ENCODE results near the gene CFAP99.
A peak's percentile ranks its signal among the peaks of the same experiment; 100 is the strongest.

Gene CFAP99

DNA sequence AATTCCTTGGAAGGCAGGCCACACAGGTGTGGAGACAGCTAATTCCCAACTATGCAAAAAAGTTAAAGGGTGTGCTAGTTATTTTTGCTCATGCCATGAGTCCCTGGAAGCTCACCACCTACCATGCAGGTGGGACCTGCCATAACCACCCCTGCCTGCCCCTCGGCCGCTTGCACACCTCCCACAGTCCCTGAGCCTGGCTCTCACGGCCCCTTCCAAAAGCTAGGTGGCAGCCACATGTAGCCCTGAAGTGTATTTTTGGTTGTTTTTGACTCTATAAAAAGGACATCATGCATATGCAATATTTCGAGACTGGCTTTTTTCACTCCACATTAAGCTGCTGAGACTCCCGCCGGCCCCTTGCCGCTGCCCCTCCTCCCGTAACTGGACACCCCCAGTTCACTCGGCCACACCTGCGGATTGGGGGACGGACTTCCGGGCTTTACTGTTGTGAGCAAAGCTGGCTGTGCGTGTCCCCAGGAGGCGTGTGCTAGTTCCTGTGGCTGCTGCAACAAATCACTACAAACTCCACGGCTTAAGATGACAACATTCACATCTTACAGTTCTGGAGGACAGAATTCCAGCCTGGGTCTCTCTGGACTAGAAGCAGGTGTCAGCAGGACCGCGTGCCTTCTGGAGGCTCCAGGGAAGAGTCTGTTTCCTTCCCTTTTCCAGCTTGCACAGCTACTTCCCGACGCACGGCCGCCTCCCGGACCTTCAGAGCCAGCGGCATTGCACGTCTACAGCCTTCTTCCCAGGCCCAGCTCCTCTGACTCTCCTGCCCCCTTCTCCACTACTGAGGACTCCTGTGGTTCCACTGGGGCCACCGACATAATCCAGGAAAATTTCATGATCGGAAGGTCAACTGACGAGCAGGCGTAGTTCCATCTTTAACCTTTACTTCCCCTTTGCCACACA lies 25.1 kb upstream of the CFAP99 start:
- no peak for DNase-seq

DNA sequence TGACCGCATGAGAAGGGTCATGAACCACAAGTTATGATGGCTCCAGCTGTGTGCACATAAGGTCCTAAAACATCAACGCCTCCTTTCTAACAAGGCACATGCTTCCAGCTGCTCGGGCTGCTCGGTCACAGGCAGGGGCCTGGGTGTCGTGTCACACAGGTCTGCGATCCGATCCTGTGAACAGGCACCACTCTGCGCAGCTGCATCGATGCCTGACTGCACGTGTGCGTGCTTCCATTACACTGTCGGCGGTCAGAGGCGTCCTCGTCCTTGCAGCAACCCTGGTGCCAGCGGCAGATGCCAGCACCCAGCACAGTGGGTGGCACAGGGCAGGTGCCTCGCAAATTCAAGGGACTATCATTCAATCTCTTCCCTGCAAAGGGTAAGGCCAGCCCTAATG lies 24.2 kb upstream of the CFAP99 start:
- DNase-seq, result no peak

DNA sequence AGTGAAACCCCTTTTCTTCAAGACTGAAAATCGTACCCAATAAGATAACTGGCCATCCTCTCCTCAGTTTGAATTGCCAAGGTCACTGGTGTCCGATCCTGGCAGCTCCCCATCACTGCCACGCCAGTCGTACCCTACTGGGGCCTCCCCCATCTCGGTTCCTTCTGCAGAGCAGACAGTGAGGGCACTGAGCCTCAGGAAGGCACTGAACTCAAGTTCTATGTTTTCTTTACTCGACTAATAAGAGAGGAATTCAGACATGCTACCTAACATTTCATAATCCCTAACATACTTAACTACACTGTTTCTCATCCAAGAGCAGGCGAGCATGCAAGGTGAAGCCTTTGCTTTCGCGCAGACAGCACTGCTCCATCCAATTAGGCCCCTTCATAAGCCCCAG lies 23.7 kb upstream of the CFAP99 start:
- DNase-seq, result no peak

DNA sequence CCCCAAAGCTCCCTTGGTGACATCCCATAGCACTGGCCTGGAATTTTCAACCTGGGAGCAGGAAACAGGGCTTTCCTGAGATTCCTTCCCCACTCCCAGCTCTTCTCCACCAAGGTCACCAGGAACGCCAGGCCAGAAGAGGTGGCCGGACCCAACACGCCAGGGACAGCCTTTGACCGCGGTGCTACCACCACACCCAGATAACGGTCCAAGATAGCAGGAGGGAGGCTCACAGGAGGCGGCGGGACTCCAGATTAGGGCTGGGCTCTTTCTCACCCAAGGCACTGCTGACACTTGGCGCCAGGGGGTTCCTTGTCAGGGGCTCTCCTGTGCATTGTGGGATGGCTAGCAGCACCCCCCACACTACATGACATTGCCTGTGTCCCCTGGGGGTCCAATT lies 23.2 kb upstream of the CFAP99 start:
- DNase-seq, result no peak

DNA sequence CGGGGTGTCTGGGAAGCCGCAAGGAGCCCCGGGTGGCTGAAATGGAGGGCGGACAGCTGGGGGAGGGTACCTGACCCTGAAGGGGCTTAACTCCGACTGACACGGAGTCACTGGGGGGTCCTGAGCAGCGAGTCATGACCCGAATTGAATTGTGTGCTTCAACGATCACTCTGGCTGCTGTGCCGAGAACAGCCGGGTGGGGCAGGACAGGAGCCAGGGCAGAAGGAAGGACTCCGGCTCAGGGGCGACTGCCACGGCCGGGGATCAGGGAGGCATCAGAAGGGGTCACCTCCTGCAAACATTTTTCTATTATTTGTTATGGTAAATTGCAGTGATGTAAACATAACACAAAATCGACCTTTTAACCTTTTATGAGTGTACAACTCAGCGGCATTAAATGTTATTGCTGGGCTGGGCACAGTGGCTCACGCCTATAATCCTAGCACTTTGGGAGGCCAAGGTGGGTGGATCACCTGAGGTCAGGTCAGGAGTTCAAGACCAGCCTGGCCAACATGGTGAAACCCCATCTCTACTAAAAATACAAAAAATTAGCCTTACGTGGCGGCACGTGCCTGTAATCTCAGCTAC lies 21.9 kb upstream of the CFAP99 start:
- DNase-seq, result no peak

DNA sequence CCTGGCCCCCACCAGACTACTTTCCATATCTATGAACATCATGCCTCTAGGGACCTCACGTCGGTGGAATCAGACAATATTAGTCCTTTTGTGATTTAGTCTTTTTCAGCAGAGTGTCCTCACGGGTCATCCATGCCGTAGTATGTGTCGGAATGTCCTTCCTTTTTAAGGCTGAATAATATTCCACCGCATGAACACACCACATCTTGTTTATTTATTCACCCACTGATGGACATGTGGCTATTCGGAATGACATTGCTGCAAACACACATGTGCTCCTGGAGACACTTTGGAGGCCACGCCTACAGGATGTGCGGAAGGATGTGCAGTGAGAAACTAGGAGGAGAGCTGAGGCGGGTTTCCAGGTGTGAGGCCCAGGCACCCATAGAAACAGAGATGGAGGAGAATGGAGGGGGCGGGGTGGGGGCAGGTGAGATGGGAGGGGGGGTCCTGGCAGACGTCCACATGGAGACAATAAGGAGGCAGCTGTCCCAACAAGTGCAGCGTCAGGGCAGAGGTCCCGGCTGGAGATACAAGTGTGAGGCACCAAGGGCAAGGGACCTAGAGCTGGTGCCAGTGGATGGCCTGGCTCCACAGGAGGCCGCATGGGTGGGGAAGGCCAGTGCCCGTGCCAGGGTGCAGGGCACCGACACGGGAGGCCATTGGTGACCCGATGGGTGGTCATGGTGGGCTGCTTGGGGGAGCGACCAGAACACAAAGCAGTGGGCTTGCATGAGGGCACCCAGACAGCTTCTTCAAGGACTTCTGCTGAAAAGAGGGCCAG lies 21.0 kb upstream of the CFAP99 start:
- DNase-seq, result no peak

DNA sequence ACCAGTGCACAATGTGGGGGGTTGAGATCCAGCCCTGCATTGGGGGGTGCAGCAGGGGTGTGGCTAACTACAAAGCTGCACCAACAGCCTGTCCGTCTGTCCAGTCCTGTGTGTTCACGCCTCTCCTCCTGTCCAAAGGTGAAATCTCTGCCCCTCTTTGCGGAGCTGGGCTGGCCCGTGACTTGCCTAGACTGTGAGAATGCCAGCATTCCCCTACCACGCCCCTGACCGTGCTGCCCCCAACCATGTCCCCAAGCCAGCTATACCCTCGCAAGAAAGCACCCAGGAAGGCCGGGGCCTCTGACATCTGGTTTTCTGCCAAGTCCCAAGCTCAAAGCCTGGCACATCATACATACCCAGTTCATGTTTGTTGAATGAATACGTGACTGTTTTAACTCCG lies 19.5 kb upstream of the CFAP99 start:
- DNase-seq, result no peak

DNA sequence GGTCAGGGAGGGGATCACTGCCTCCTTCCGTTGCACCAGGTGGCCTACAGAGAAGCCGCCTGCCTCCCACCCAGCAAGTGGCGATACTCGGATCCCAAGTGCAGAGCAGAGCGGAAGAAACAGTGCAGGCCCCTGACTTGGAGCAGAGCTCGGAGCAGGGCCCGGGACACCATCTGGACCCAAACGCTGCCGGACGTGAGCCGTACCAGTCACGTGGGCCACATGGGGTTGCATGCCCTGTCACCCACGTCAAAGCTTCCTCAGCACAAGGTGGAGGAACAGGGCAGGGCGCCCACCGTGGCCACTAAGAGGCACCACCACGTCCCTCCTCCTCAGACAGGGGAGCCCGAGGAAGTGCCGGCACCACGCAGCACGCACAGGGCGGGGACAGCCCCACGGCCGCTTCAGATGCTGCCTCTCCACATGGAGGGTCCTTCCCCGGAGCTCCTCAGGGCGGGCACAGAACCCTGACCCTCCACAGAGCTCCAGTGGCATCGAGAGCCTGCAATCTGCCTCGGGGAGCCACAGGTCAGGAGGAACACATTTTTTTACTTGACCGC lies 19.0 kb upstream of the CFAP99 start:
- no peak for DNase-seq

DNA sequence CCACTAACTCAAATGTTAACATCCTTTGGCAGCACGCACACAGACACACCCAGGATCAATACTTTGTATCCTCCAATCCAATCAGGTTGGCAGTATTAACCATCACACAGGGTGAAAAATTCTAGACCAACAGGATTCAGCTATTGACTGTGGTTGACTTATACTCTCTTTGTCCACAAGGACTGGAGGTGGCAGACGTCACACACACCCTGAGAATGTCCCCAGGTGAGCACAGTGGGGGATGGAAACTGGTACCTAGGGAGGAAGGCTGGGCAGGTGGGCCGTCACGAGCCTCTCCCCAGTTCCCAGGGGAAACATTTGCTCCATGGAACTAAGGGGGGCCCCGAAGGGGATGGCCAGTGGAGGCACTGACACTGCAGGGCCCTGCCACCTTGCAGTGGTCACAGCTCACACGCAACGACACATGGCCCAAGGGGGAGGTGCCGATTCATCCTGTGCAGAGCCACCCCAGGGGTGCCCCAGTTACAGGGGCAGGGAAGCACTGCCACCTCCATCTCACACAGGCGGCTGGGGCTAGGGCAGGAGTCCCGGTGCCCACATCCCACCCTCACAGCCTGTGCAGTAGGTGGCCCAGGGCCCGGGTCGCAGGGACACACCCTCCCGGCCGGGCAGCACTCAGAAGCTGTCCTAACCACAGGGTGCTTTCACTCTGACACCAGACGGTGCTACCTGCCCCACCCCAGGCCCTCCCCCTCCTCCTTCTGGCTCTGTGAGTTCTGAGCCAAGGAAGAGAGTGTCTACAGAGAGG lies 17.7 kb upstream of the CFAP99 start:
- DNase-seq, result no peak

DNA sequence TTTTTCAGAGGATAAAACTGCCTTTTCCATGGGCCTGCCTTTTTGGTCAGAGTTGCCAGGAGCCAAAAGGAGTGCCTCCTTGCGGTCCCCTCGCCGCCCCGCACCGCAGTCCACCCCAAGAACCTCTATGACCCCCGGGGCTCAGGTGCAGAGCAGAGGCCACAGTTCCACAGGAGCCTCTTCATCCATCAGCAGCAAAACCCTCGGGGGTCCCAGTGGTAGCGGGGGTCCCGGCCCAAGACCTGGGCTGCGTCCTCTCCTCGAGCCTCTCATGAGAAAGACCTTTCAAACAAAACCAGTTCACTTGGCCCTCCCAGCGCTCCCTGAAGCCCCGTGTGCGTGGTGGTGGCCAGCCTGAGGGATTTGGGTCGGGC lies 17.2 kb upstream of the CFAP99 start:
- DNase-seq, result no peak

DNA sequence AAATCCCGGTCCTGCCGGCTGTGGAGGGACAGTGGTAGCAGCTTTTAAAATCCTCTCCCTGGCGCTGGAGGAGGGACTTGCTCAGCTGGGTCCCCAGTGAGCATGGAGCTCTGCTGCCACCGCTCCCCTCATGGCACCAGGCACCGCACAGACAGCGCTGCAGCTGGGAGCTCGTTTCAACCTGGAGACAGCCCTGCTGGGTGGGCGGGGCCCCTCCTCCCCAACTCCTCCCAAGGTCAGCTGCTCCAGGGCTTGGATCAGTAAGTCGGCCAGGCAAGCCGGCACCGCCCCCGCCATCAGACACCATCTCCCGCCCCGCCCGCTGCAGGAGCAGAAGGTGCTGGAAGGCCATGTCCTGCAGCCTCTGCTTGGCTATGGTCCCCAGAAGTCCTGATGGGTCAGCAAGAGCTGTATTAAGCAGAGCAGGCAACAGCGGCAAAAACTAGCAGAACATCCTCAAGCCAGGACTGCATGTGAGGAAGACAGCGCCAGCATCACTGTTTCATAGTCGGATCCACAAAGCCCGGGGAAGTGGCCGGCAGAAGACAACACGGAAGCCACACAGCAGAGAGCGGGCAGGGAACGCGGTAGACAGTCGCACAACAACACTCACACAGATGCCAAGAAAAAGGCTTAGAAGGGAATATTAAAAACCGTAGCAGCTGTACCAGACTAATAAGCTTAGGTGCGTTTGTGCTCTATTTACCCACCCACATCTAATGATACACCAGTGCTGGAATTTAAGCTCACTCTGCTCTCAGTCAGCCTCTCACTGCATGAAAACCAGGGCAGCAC lies 16.5 kb upstream of the CFAP99 start:
- no peak for DNase-seq

DNA sequence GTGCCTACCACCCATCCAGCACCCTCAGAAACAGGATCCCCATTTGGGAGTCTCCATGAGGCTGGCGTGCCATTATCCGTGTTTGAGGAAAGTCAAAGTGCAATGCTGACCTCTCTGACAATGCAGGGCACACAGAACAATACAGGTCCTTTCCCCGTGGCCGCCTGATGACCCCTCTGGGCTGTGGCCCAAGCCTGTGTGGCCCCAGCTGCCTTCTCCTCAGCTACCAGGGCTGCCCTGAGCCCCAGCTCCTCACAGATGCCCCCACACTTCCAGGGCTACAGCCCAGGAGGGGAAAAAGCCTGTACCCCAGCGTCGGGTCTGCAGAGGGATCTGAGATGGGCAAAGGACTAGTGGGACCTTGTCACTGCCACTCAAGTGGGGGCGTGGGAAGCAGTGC lies 15.8 kb upstream of the CFAP99 start:
- no peak for DNase-seq

DNA sequence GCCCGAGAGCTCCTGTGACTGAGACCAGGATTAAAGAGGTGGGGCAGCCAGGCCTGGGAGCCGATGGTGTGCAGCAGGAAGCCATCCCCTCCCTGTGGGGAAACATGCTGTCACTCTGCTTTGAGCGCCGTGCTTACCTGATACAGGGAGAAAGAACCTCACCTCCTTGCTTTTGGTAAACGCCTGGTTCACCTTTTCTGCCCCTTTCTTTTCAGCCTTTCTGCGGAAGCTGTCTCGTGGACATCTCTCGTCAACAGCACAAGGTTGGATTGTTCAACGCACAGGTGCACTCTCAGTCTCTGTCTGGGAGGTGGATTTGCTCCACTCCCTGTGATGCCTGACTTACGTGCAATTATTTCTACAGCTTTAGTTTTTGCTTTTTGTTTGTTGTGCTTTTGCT lies 12.3 kb upstream of the CFAP99 start:
- no peak for DNase-seq

DNA sequence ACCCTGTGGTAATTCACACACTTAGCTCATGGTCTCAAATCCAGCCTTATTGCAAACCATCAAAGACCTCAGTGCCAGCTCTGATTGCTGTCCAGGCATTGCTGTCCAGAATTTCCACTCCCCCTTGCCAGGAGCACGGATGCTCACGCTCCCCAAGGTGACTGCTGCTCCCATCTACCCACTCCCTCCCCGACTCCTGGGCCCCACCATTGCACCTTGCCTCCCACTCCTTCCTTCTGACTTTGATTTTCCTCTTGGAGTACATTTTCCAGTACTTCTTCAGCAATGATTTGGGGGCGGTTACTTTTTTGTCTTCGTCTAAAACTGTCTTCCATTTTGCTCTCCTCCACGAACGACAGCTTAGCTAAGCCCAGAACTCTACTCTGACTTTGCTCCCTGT lies 11.8 kb upstream of the CFAP99 start:
- DNase-seq, result no peak

DNA sequence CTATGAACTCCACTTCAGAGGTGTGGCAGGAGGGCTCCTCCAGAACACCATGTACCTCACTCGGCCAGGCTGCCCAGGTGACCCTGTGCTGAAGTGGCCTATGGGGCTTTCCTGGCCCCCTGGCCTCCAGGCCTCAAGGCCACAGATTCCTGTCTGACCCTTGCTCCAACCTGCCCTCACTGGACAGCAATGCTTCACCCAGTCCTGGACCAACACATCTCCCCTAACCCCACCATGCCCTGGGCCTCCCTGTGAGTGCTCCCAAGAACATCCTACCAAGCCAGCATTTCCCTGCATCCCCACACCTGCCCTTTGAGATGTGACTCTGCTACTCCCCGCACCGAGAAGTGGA lies 10.8 kb upstream of the CFAP99 start:
- no peak for DNase-seq

DNA sequence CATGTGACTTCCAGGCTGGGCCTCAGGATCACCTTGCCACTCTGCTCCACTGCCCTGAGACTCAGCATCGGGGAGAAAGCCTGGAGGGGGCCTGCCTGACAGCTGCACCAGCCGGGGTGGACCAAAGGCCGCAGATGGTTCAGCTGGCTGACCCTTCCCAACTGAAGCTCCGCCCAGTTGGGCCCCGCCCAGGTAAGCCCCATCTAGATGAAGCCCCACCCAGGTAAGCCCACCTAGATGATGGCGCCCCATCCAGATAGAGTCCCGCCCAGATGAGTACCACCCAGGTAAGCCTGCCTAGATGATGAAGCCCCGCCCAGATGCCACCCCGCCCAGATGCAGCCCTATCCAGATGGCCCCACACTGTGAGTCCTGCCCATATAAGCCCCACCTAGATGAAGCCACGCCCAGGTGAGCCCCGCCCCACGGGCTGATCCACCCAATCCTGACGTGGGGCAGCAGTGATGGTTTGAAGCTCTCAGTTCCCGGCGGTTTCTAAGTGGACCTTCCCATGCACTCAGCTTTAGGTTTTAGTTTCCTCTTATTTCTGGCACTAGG lies 10.3 kb upstream of the CFAP99 start:
- no peak for DNase-seq

DNA sequence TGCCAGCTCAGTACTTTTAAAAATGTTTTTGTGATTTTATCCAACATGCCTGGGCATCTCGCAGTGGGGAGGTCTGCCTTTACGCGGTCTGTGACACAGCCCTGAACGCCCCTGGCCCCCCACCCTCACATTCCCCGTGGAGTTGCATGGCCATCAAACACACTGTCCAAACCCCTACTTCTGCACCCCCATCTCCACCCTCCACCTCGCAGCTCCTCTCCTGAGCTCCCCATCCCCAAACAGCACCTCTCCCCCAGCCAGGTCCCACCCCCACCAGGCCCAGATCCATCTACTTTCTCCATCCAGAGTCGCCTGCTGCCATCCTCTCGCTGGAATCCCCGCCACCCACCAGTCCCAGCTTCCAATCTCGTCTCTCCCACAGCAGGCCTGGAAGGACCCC lies 9.8 kb upstream of the CFAP99 start:
- DNase-seq, result no peak

DNA sequence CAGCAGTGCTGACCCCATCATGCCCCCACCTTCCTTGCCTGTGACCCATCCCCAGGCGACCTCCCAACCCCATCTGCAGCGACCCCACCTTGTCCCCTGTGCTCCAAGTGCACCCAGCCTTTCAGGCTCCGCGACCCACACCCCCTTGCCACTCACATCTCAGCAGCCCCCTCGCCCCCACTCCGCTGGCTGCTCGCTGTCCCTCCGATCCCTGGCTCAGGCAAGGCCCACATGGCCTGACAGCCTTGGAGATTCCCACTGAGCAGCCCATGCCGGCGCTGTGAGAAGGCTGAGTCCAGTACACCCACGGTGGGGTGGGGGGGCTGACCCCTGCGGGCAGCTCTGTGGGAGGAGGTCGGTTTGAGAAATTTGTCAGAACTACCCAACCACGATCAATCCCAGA lies 9.4 kb upstream of the CFAP99 start:
- no peak for DNase-seq

DNA sequence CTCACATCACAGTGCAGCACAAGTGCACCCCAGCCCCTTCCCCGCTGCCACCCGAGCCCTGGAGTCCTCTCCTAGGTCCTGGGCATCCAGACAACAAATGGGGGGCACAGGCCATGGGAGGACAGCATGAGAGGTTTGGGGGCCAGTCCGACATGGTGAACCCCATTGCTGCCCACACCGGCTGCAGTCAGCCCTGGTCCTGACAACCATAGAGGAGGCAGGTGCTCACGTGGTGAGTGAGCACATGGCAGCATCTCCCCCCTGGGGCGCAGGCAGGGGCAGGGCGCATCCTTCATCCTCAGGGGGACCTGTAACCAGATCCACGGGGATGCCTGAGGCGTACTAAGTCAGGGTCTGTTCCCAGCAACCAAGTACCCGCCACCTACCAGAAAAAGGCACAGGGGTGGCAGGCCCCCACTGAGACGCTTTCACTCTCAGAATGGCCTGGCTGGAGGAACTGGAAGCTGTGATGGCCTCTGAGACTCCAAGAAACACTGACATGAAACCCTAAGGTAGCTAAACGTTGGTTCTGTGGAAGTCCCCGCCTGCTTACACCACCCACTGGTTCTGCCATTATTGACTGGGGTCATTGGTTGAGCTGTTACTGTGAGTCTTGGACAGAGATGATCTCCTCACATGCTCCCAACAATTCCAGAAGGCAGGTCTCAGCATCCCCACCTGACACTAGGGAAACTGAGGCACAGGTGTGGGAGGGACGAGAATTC lies 6.8 kb upstream of the CFAP99 start:
- peak; percentile 16 to 33 for DNase-seq

DNA sequence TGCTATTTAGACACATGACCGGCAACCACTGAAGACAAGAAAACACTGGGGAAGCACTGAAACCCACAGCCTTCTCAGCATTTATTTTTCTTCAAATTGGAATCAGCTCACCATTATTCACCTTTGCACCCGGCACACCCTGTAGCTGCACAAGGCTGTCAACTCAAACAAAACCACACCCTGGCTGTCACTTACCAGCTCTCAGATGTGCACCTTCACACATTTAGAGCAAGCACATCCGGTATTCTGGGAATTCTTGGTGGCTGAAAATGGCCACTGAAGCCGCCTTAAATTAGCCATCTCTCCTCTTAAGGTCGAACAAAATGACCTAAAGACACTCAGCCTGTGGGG lies 6.2 kb upstream of the CFAP99 start:
- DNase-seq, result peak; percentile 62 to 72
